NCI-H128 (cell line): ENCODE results near the gene CNFN.

Source experiments
- DNase-seq: peaks from one replicate; lab custom pipeline; 2025; ENCODE audit not compliant: unreplicated experiment; lab: John Stamatoyannopoulos, UW

CNFN gene

GRCh38 chr19:42410371-42410770, 20.3 kb upstream of the CNFN start:
- no peak for DNase-seq

GRCh38 chr19:42409477-42409876, 19.4 kb upstream of the CNFN start:
- DNase-seq: no peak

- no peak for DNase-seq
These were observed 17.7 kb upstream of the CNFN start for GRCh38 chr19:42407816-42408175.

- DNase-seq: no peak
These were observed 17.2 kb upstream of the CNFN start for GRCh38 chr19:42407085-42407815.

- DNase-seq: no peak
These were observed 16.0 kb upstream of the CNFN start for GRCh38 chr19:42406111-42406510.

GRCh38 chr19:42403586-42403985, 13.5 kb upstream of the CNFN start:
- DNase-seq: peak; percentile 8

GRCh38 chr19:42402376-42403116, 12.4 kb upstream of the CNFN start:
- no peak for DNase-seq

GRCh38 chr19:42401365-42402303, 11.5 kb upstream of the CNFN start:
- DNase-seq: peak; percentile 60

GRCh38 chr19:42400404-42400803, 10.3 kb upstream of the CNFN start:
- no peak for DNase-seq

- no peak for DNase-seq
These were observed 7.4 kb upstream of the CNFN start for GRCh38 chr19:42397263-42398166.

GRCh38 chr19:42396381-42397262, 6.5 kb upstream of the CNFN start:
- peak; percentile 98 for DNase-seq

GRCh38 chr19:42394751-42395150, 4.7 kb upstream of the CNFN start:
- no peak for DNase-seq

GRCh38 chr19:42392165-42392564, 2.1 kb upstream of the CNFN start:
- no peak for DNase-seq

- no peak for DNase-seq
These were observed 1.1 kb downstream of the CNFN start for GRCh38 chr19:42388851-42389489.

GRCh38 chr19:42386974-42387707, 3.0 kb downstream of the CNFN start:
- DNase-seq: peak; percentile 42

- no peak for DNase-seq
These were observed 9.9 kb downstream of the CNFN start for GRCh38 chr19:42380155-42380554.

- DNase-seq: no peak
These were observed 11.6 kb downstream of the CNFN start for GRCh38 chr19:42378225-42379215.
